Keratinocyte (primary cell): ENCODE measurements around the gene CATSPERE. TPM values are rescaled to one million over a fixed set of nuclear protein-coding genes. Genes with fewer than 3 reads are reported as not detected.
"Not testable (repeated sequence)": the region's sequence is repeated elsewhere in the genome, so short reads cannot be mapped to it uniquely, and the experiment has no call there.

ENCODE experiments used
- DNase-seq: peaks from one replicate; pipeline ENCODE4 v3.0.0-alpha.2; 2011; ENCODE audit warnings: low read depth, missing footprints, low spot score
- FAIRE-seq: peaks from 2 replicates; lab custom pipeline; 2011; peaks lifted over from hg19 to GRCh38; lab: Jason Lieb, UNC
- H2AFZ ChIP-seq: 2 replicates; pipeline ENCODE4 v1.6.0; 2012; ENCODE audit warnings: low read length, control low read depth, inconsistent platforms; ENCODE audit not compliant: control insufficient read depth
- H3K27ac ChIP-seq: 2 replicates; pipeline ENCODE4 v1.5.1; 2011; ENCODE audit warnings: low read length; ENCODE audit not compliant: control insufficient read depth, insufficient read depth
- H3K27me3 ChIP-seq: 3 replicates; pipeline ENCODE4 v1.6.0; 2011; ENCODE audit warnings: low read length; ENCODE audit not compliant: control insufficient read depth, insufficient read depth; ENCODE audit errors: extremely low read depth
- H3K36me3 ChIP-seq, 2 experiments: 2 replicates in 1 of 2; 3 replicates in 1 of 2; pipeline ENCODE4 v1.5.1; 2011; ENCODE audit warnings: low read length in 2 of 2, mild to moderate bottlenecking in 1 of 2; ENCODE audit not compliant: control insufficient read depth in 2 of 2, insufficient read depth in 2 of 2; ENCODE audit errors: extremely low read depth in 1 of 2
- H3K4me1 ChIP-seq: 3 replicates; pipeline ENCODE4 v1.5.1; 2011; ENCODE audit warnings: low read length; ENCODE audit not compliant: control insufficient read depth, insufficient read depth; ENCODE audit errors: extremely low read depth
- H3K4me2 ChIP-seq: 3 replicates; pipeline ENCODE4 v1.6.0; 2011; ENCODE audit warnings: low read depth, low read length; ENCODE audit not compliant: control insufficient read depth, insufficient read depth; ENCODE audit errors: extremely low read depth
- H3K4me3 ChIP-seq, 3 experiments: fragments of 200-600 bp in 1 of 3; sonication (generic) in 1 of 3; 2 replicates in 2 of 3; 3 replicates in 1 of 3; pipeline ENCODE4 v1.5.1; 2011 to 2016; ENCODE audit warnings: low read length in 3 of 3, mild to moderate bottlenecking in 3 of 3, control low read depth in 2 of 3, inconsistent platforms in 1 of 3, low read depth in 1 of 3, mixed read lengths in 1 of 3, mixed run types in 1 of 3, moderate library complexity in 1 of 3; ENCODE audit not compliant: control insufficient read depth in 2 of 3, insufficient read depth in 2 of 3; ENCODE audit errors: extremely low read depth in 1 of 3
- H3K79me2 ChIP-seq: 2 replicates; pipeline ENCODE4 v1.6.0; 2012; ENCODE audit warnings: low read length; ENCODE audit not compliant: control insufficient read depth, insufficient read depth
- H3K9ac ChIP-seq: 3 replicates; pipeline ENCODE4 v1.6.0; 2011; ENCODE audit warnings: low read length; ENCODE audit not compliant: control insufficient read depth, insufficient read depth; ENCODE audit errors: extremely low read depth
- H3K9me1 ChIP-seq: 3 replicates; pipeline ENCODE4 v1.6.0; 2011; ENCODE audit warnings: low read length; ENCODE audit not compliant: control insufficient read depth, insufficient read depth; ENCODE audit errors: extremely low read depth
- H3K9me3 ChIP-seq: 2 replicates; pipeline ENCODE4 v1.5.1; 2012; ENCODE audit warnings: low read depth, low read length; ENCODE audit not compliant: control insufficient read depth
- H4K20me1 ChIP-seq: 3 replicates; pipeline ENCODE4 v1.6.0; 2011; ENCODE audit warnings: low read length; ENCODE audit not compliant: control insufficient read depth, insufficient read depth; ENCODE audit errors: extremely low read depth
- CTCF ChIP-seq, 3 experiments: IDR thresholded peaks in 1 of 3; conservative IDR thresholded peaks in 1 of 3; optimal IDR thresholded peaks in 1 of 3; 2 replicates in 2 of 3; 3 replicates in 1 of 3; pipeline versions ENCODE3 to v1.5.1; 2011; ENCODE audit warnings: low read length in 3 of 3, mild to moderate bottlenecking in 3 of 3, moderate library complexity in 2 of 3, control low read depth in 1 of 3, inconsistent platforms in 1 of 3; ENCODE audit not compliant: insufficient read depth in 2 of 3; ENCODE audit errors: extremely low read depth in 1 of 3
- EZH2 ChIP-seq: IDR thresholded peaks from one replicate; pipeline ENCODE4 v1.6.1; 2012; ENCODE audit warnings: inconsistent platforms, mild to moderate bottlenecking, low read length, moderate library complexity
- dilution Hi-C: fragments of 300-500 bp; cut with MboI; formaldehyde crosslinking; loops from one replicate; pipeline ENCODE4 v1.7.0; 2020; ENCODE audit warnings: low sequenced_read_pairs; ENCODE audit not compliant: extremely low pct_ligation_motif_present
- polyA plus RNA-seq, 5 experiments: library from polyadenylated mRNA; depleted of rRNA in 3 of 5; stranded (reverse) in 3 of 5; stranded (forward) in 1 of 5; unstranded in 1 of 5; fragments of >200 nt; gene quantifications; 1 replicate in 1 of 5; 2 replicates in 3 of 5; 3 replicates in 1 of 5; pipeline versions ENCODE4 v1.2.1 to v1.2.3, GENCODE V29; 2011 to 2012; ENCODE audit warnings: missing spikeins in 2 of 5, low read depth in 1 of 5, low replicate concordance in 1 of 5

Gene CATSPERE
- polyA plus RNA-seq, 1 donor (not counting 4 experiments of a cell fraction or from before 2014, with no cell fraction given) = 0.42 TPM

GRCh38 chr1:244496186-244496585 is 35.1 kb downstream of the CATSPERE start:
- H3K9me1 ChIP-seq = no peaks in the 10 kb centered on the region
- no peaks in the 10 kb centered on the region for H3K36me3 ChIP-seq
- H3K79me2 ChIP-seq = no peaks in the 10 kb centered on the region
- no peaks in the 10 kb centered on the region for H3K9me3 ChIP-seq
- no peaks in the 10 kb centered on the region for H3K27me3 ChIP-seq
- no peak for TF ChIP-seq CTCF (optimal IDR thresholded peaks at IDR 0.05 in 1 of 3, IDR thresholded peaks at IDR 0.05 in 1 of 3, conservative IDR thresholded peaks at IDR 0.05 in 1 of 3; ENCODE audit: extremely low read depth in 1 of 3, insufficient read depth in 2 of 3, low read length in 3 of 3)
- TF ChIP-seq EZH2 = no peak
- no peak overlapping the region for H3K4me3 ChIP-seq
- no peak overlapping the region for H2AFZ ChIP-seq
- FAIRE-seq = no peak
- H3K27ac ChIP-seq = no peak overlapping the region
- no peak overlapping the region for H3K9ac ChIP-seq
- H3K4me2 ChIP-seq = no peak overlapping the region
- no peaks in the 10 kb centered on the region for H4K20me1 ChIP-seq
- peaks cover 3% of the 10 kb centered on the region for H3K4me1 ChIP-seq
- DNase-seq = no peak
- dilution Hi-C loops = no loop called here

- Histone ChIP-seq H3K4me2 (no peak overlapping the region), H3K4me3 (no peak overlapping the region), H3K9ac (no peak overlapping the region), H4K20me1 (no peaks in the 10 kb centered on the region), H3K9me3 (no peaks in the 10 kb centered on the region), H2AFZ (no peak overlapping the region), H3K27ac (no peak overlapping the region), H3K79me2 (no peaks in the 10 kb centered on the region), H3K36me3 (no peaks in the 10 kb centered on the region), H3K9me1 (no peaks in the 10 kb centered on the region), H3K4me1 (peaks cover 3% of the 10 kb centered on the region), H3K27me3 (no peaks in the 10 kb centered on the region)
- no peak for FAIRE-seq
- dilution Hi-C loops = no loop called here
- DNase-seq = no peak
- no peak for TF ChIP-seq CTCF (optimal IDR thresholded peaks at IDR 0.05 in 1 of 3, IDR thresholded peaks at IDR 0.05 in 1 of 3, conservative IDR thresholded peaks at IDR 0.05 in 1 of 3; ENCODE audit: extremely low read depth in 1 of 3, insufficient read depth in 2 of 3, low read length in 3 of 3)
- no peak for TF ChIP-seq EZH2
Observed at GRCh38 chr1:244497805-244498204, 36.7 kb downstream of the CATSPERE start.

GRCh38 chr1:244499484-244499883 is 38.4 kb downstream of the CATSPERE start:
- H3K9ac ChIP-seq, H3K9me3 ChIP-seq, dilution Hi-C loops, H3K4me2 ChIP-seq, H3K4me3 ChIP-seq, H2AFZ ChIP-seq, H4K20me1 ChIP-seq, H3K27ac ChIP-seq, H3K36me3 ChIP-seq, FAIRE-seq, H3K79me2 ChIP-seq, H3K9me1 ChIP-seq, DNase-seq, H3K4me1 ChIP-seq, H3K27me3 ChIP-seq: not testable (repeated sequence)

GRCh38 chr1:244500515-244500914 is 39.4 kb downstream of the CATSPERE start:
- H3K27me3 ChIP-seq, dilution Hi-C loops, H3K36me3 ChIP-seq, H3K4me1 ChIP-seq, DNase-seq, H3K9ac ChIP-seq, H3K4me2 ChIP-seq, H3K27ac ChIP-seq, FAIRE-seq, H3K4me3 ChIP-seq, H3K79me2 ChIP-seq, H4K20me1 ChIP-seq, H3K9me1 ChIP-seq, H2AFZ ChIP-seq, H3K9me3 ChIP-seq: not testable (repeated sequence)
